ENCODE results near the gene UCP3. TPM values are rescaled to one million over a fixed set of nuclear protein-coding genes. Genes with fewer than 3 reads are reported as not detected.

The UCP3 gene
- total RNA-seq, 4 donors from 2014 or later = 1.3 to 7.6 (median 3.1) TPM

DNA sequence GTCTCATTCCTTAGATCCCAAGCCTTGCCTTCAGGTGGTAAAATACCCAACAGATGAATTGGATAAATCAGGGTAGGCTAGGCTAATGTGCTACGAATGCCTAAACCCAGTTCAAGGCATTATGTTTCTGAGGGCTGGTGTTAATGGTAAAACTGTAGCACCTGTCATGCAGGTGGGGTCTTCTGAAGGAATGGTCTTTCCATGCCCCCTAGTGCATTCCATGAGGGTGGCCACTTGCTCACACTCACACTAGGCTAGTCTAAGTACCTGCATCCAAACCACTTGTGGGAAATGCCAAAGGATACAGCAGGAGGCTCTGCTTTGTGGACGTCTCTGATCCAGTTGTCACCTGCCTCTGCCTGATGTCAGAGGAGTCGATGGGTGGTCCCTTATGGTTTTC is 24.2 kb upstream of the UCP3 start:
- WGBS, 2 donors (ENCODE audit: low coverage in 1 of 2) = 98% methylated on average over 3 of the region's 3 CpGs; no CpG with 5 or more reads in 1 of the 2 donors
- H3K9me3 ChIP-seq = no peaks in the 10 kb centered on the region
- H3K27ac ChIP-seq = no peak overlapping the region
- no peak for DNase-seq
- no peak overlapping the region for H3K4me3 ChIP-seq
- no peaks in the 10 kb centered on the region for H3K4me1 ChIP-seq
- H3K36me3 ChIP-seq = peaks cover 0 to 12% (median 2%) of the 10 kb centered on the region in 4 donors
- intact Hi-C loops (cut with DNase I; ENCODE audit: low total_unique reads) (no loop called here), in situ Hi-C loops (cut with MboI; ENCODE audit: low pct_ligation_motif_present in 1 of 4, low pct_unique_long_range_greater_than_20kb in 1 of 4, low sequenced_read_pairs in 3 of 4) (no loop called here)
- H3K27me3 ChIP-seq = no peaks in the 10 kb centered on the region
- no peak for TF ChIP-seq CTCF (IDR thresholded peaks at IDR 0.05)
- TF ChIP-seq EP300 (IDR thresholded peaks at IDR 0.05; ENCODE audit: low read depth) = no peak
- no peak for TF ChIP-seq POLR2A (IDR thresholded peaks at IDR 0.05)

GRCh38 chr11:74030723-74031676 is 22.1 kb upstream of the UCP3 start:
- in situ Hi-C loops (cut with MboI; ENCODE audit: low pct_ligation_motif_present in 1 of 4, low pct_unique_long_range_greater_than_20kb in 1 of 4, low sequenced_read_pairs in 3 of 4) = no loop called here
- no peaks in the 10 kb centered on the region for H3K27me3 ChIP-seq
- WGBS, 2 donors (ENCODE audit: low coverage in 1 of 2) = 84 to 92% methylated on average over 8 to 9 of the region's 9 CpGs
- H3K4me1 ChIP-seq = no peaks in the 10 kb centered on the region
- DNase-seq = no peak
- no peak for TF ChIP-seq CTCF (IDR thresholded peaks at IDR 0.05)
- no peak for TF ChIP-seq POLR2A (IDR thresholded peaks at IDR 0.05)
- TF ChIP-seq EP300 (IDR thresholded peaks at IDR 0.05; ENCODE audit: low read depth) = no peak
- peaks cover 0 to 4% (median 0%) of the 10 kb centered on the region in 4 donors for H3K36me3 ChIP-seq
- no peaks in the 10 kb centered on the region for H3K9me3 ChIP-seq
- H3K4me3 ChIP-seq = no peak overlapping the region
- no peak overlapping the region for H3K27ac ChIP-seq
- intact Hi-C loops (cut with DNase I; ENCODE audit: low total_unique reads) = no loop called here

- no peak for DNase-seq
- intact Hi-C loops (cut with DNase I; ENCODE audit: low total_unique reads) (loop anchor here (10.0 kb wide), 1 partner anchor 61 kb away; no protein-coding TSS in a partner anchor), in situ Hi-C loops (cut with MboI; ENCODE audit: low pct_ligation_motif_present in 1 of 4, low pct_unique_long_range_greater_than_20kb in 1 of 4, low sequenced_read_pairs in 3 of 4) (no loop called here)
- H3K4me3 ChIP-seq = no peak overlapping the region
- peaks cover 0 to 8% (median 0%) of the 10 kb centered on the region in 4 donors for H3K4me1 ChIP-seq
- TF ChIP-seq POLR2AphosphoS5 (IDR thresholded peaks at IDR 0.05) = no peak
- H3K36me3 ChIP-seq = no peaks in the 10 kb centered on the region
- H3K27me3 ChIP-seq = no peaks in the 10 kb centered on the region
- WGBS, 2 donors (ENCODE audit: low coverage in 1 of 2) = 75% methylated on average over 7 of the region's 7 CpGs; no CpG with 5 or more reads in 1 of the 2 donors
- no peaks in the 10 kb centered on the region for H3K9me3 ChIP-seq
- no peak overlapping the region for H3K27ac ChIP-seq
Observed at GRCh38 chr11:74025467-74026166, 16.7 kb upstream of the UCP3 start.

DNA sequence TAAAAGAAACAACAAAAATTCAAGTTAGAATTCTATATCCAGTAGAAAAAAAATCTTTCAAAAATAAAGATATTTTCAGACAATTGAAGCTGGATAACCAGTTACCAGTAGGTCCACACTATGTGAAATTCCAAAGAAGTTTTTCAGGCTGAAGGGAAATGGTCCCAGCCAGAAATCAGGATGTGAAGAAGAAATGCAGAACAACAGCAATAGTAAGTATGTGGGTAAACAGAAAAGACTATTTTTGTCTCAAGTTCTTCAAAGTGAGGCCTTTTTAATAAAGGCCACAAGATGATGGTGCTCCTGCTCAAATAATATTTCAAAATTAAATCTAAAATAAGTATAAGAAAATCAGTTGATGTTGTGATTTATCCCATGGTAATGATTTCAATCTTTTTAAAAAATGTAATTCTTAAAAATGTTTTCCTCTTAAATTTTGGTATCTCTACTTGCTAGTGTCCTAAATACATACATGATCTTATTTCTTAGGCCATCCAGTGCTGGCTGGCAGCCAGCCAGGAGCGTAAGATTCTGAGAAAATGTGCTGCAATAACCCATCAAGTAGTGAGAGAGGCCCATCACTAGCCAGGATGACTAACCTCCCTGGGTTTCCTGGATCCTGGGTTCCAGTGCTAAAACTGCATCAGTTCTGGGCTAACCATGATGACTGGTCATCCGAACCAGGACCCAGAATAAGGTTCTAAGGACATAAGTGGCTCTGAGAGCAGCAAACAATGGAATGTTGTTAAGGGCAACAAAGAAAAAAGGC is 15.6 kb upstream of the UCP3 start:
- peak overlapping the region in 1 of 4 donors; percentile 15 for H3K27ac ChIP-seq
- TF ChIP-seq CTCF (IDR thresholded peaks at IDR 0.05) (no peak), POLR2A (IDR thresholded peaks at IDR 0.05) (no peak), POLR2AphosphoS5 (IDR thresholded peaks at IDR 0.05) (no peak), EP300 (IDR thresholded peaks at IDR 0.05; ENCODE audit: low read depth) (no peak)
- no peaks in the 10 kb centered on the region for H3K36me3 ChIP-seq
- no peak overlapping the region for H3K4me3 ChIP-seq
- WGBS, 2 donors (ENCODE audit: low coverage in 1 of 2) = 72 to 100% methylated on average over 1 to 2 of the region's 2 CpGs
- DNase-seq = peak; percentile 33
- intact Hi-C loops (cut with DNase I; ENCODE audit: low total_unique reads) (loop anchor here (10.0 kb wide), 1 partner anchor 60 kb away; no protein-coding TSS in a partner anchor), in situ Hi-C loops (cut with MboI; ENCODE audit: low pct_ligation_motif_present in 1 of 4, low pct_unique_long_range_greater_than_20kb in 1 of 4, low sequenced_read_pairs in 3 of 4) (no loop called here)
- H3K27me3 ChIP-seq = no peaks in the 10 kb centered on the region
- H3K9me3 ChIP-seq = no peaks in the 10 kb centered on the region
- H3K4me1 ChIP-seq = peaks cover 3 to 20% (median 9%) of the 10 kb centered on the region in 4 donors
